ENCODE results near the gene PES1.
"Not testable (repeated sequence)": the region's sequence is repeated elsewhere in the genome, so short reads cannot be mapped to it uniquely, and the experiment has no call there.

The PES1 gene

DNA sequence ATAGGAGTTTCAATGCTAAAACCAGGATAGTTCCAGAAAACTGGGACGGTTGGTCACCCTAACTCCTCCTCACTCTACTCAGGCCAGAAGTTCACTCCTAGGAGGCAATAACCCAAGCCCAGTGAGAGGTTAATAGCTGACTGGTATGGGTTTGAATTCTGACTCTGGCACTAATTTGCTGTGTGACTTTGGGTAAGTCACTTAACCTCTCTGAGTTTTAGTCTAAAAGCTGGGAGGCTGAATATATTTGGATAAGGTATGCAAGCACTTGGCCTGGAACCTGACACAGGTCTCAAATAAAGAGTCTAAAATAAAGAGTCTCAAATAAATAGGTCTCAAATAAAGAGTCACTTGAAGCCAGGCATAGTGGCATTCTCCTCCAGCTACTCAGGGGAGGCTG lies 39.0 kb downstream of the PES1 start:
- Histone ChIP-seq H3K4me1 (ENCODE audit: control insufficient read depth, insufficient read depth, low read length, poor library complexity, severe bottlenecking) (no peaks in the 10 kb centered on the region), H3K27ac (ENCODE audit: low read depth, low read length, severe bottlenecking) (no peak overlapping the region), H3K4me3 (ENCODE audit: extremely low read depth, insufficient read depth, low read length, poor library complexity, severe bottlenecking) (no peak overlapping the region), H3K36me3 (ENCODE audit: control insufficient read depth, insufficient read depth, low read length) (no peaks in the 10 kb centered on the region), H3K9me3 (ENCODE audit: control insufficient read depth, low read length) (no peaks in the 10 kb centered on the region)
- no CpG with 5 or more reads among the region's 1 CpG for WGBS, 2 experiments (ENCODE audit: insufficient coverage in 2 of 2)

DNA sequence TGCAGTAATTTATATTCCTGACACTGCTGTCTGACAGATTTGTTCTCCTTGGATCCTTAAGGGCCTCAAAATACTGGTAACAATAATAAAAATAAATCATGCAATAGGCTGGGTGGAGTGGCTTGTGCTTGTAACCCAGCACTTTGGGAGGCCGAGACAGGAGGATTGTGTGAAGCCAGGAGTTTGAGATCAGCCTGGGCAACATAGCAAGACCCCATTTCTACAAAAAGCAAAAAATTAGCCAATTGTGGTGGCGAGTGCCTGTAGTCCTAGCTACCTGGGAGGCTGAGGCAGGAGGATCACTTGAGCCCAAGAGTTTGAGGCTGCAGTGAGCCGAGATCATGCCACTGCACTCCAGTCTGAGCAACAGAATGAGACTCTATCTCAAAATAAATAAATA lies 39.9 kb downstream of the PES1 start:
- H3K27ac ChIP-seq (ENCODE audit: low read depth, low read length, severe bottlenecking); H3K9me3 ChIP-seq (ENCODE audit: control insufficient read depth, low read length); H3K4me1 ChIP-seq (ENCODE audit: control insufficient read depth, insufficient read depth, low read length, poor library complexity, severe bottlenecking); H3K36me3 ChIP-seq (ENCODE audit: control insufficient read depth, insufficient read depth, low read length); H3K4me3 ChIP-seq (ENCODE audit: extremely low read depth, insufficient read depth, low read length, poor library complexity, severe bottlenecking): not testable (repeated sequence)
- WGBS, 2 experiments (ENCODE audit: insufficient coverage in 2 of 2): 100% methylated on average over 1 of the region's 3 CpGs

DNA sequence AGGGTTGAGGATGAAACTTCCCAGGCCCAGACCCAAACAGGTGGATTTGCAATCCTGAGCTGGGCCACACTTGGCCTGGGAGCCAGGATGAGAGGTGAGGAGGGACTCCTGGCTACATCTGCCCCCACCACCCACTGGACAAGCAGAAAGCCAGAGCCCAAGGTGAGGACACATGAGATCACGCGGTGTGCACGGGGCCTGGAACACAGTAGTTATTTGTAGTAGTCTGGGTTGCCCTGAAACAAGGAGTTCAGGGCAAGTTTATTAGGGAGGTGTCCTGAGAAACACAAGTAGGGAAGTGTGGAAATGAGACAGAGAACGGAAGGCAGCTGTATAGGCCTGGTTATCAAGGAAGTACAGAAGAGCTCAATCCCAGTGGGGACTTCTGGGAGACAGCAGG lies 44.5 kb downstream of the PES1 start:
- no peaks in the 10 kb centered on the region for H3K4me1 ChIP-seq (ENCODE audit: control insufficient read depth, insufficient read depth, low read length, poor library complexity, severe bottlenecking)
- H3K27ac ChIP-seq (ENCODE audit: low read depth, low read length, severe bottlenecking): no peak overlapping the region
- H3K36me3 ChIP-seq (ENCODE audit: control insufficient read depth, insufficient read depth, low read length): no peaks in the 10 kb centered on the region
- H3K9me3 ChIP-seq (ENCODE audit: control insufficient read depth, low read length): no peaks in the 10 kb centered on the region
- WGBS, 2 experiments (ENCODE audit: insufficient coverage in 2 of 2): 82 to 98% methylated on average over 4 of the region's 4 CpGs
- no peak overlapping the region for H3K4me3 ChIP-seq (ENCODE audit: extremely low read depth, insufficient read depth, low read length, poor library complexity, severe bottlenecking)

DNA sequence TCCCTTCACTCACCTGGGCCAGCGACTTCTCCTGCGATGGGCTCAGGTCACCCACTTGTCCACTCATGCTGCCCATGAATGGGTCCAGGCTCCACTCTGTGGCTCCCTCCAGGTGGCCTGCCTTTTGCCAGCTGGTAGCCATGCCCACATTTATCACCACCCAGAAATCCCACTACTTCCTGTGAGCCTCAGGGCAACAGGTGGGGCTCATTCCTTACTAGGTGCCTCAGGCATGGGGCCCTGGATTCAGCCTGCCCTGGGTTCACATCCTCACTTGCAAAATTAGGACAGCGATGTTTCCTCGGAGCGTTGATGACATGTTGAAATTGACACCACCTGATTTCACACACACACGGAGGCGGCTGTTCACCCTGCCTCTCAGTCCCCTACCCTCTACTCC lies 45.1 kb downstream of the PES1 start, which contains the start of gene SEC14L6:
Gene SEC14L6 (minus strand): TSS at position 126 of the 400 bp plus-strand sequence. CDS start 59 bp downstream, at position 67.
- H3K27ac ChIP-seq (ENCODE audit: low read depth, low read length, severe bottlenecking): no peak within 1 kb of the TSS
- 92% methylated on average over 7 of the region's 7 CpGs for WGBS, 2 experiments (ENCODE audit: insufficient coverage in 2 of 2)
- no peaks in the 10 kb centered on the region for H3K9me3 ChIP-seq (ENCODE audit: control insufficient read depth, low read length)

DNA sequence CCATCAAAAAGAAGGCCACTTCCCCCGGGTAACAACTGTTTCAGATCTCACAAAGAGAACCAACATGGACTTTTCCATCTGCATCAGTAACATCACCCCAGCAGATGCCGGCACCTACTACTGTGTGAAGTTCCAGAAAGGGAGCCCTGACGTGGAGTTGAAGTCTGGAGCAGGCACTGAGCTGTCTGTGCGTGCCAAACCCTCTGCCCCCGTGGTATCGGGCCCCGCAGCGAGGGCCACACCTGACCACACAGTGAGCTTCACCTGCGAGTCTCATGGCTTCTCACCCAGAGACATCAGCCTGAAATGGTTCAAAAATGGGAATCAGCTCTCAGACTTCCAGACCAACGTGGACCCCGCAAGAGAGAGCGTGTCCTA lies 48.9 kb downstream of the PES1 start:
- no peak overlapping the region for H3K27ac ChIP-seq (ENCODE audit: low read depth, low read length, severe bottlenecking)

More for the DNA sequence above, 45.1 kb downstream of the PES1 start, which contains the start of gene SEC14L6:
- Histone ChIP-seq H3K4me3 (ENCODE audit: extremely low read depth, insufficient read depth, low read length, poor library complexity, severe bottlenecking) (no peak within 1 kb of the TSS), H3K36me3 (ENCODE audit: control insufficient read depth, insufficient read depth, low read length) (no peaks in the 10 kb centered on the region), H3K4me1 (ENCODE audit: control insufficient read depth, insufficient read depth, low read length, poor library complexity, severe bottlenecking) (no peaks in the 10 kb centered on the region)

DNA sequence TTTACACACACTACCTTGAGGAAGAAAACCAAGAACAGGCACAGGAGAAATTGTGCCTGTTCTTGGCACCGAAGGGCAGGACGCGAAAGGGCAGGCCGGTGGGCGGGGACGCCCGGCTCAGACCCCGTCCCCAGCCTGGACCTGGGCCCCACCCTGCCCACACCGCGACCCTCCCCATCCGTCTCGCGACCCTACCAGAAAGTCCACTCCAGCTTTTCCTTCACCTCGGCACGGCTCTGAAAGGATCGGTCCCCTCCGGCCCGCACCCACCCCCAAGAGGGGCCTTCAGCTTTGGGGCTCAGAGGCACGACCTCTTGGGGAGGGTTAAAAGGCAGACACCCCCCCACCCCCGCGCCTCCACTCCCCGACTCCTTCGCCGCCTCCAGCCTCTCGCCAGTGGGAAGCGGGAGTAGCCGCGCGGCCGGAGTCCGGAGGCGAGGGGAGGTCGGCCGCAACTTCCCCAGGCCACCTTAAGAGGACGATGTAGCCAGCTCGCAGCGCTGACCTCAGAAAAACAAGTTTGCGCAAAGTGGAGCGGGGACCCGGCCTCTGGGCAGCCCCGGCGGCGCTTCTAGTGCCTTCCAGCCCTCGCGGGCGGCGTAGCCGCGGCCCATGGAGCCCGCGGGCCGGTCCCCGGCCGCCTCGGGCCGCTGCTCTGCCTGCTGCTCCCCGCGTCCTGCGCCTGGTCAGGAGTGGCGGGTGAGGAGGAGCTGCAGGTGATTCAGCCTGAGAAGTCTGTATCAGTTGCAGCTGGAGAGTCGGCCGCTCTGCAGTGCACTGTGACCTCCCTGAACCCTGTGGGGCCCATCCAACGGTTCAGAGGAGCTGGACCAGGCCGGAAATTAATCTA lies 49.5 kb downstream of the PES1 start:
- no peaks in the 10 kb centered on the region for H3K36me3 ChIP-seq (ENCODE audit: control insufficient read depth, insufficient read depth, low read length)
- no peak overlapping the region for H3K27ac ChIP-seq (ENCODE audit: low read depth, low read length, severe bottlenecking)
- H3K9me3 ChIP-seq (ENCODE audit: control insufficient read depth, low read length): no peaks in the 10 kb centered on the region
- no peaks in the 10 kb centered on the region for H3K4me1 ChIP-seq (ENCODE audit: control insufficient read depth, insufficient read depth, low read length, poor library complexity, severe bottlenecking)
- WGBS, 2 experiments (ENCODE audit: insufficient coverage in 2 of 2): 3 to 7% methylated on average over 41 to 48 of the region's 64 CpGs
- H3K4me3 ChIP-seq (ENCODE audit: extremely low read depth, insufficient read depth, low read length, poor library complexity, severe bottlenecking): peak overlapping the region; percentile 35

More for the DNA sequence above, 48.9 kb downstream of the PES1 start:
- Histone ChIP-seq H3K4me1 (ENCODE audit: control insufficient read depth, insufficient read depth, low read length, poor library complexity, severe bottlenecking) (no peaks in the 10 kb centered on the region), H3K36me3 (ENCODE audit: control insufficient read depth, insufficient read depth, low read length) (no peaks in the 10 kb centered on the region), H3K9me3 (ENCODE audit: control insufficient read depth, low read length) (no peaks in the 10 kb centered on the region), H3K4me3 (ENCODE audit: extremely low read depth, insufficient read depth, low read length, poor library complexity, severe bottlenecking) (peak overlapping the region; percentile 35)
- WGBS, 2 experiments (ENCODE audit: insufficient coverage in 2 of 2): 88% methylated on average over 10 to 11 of the region's 12 CpGs

DNA sequence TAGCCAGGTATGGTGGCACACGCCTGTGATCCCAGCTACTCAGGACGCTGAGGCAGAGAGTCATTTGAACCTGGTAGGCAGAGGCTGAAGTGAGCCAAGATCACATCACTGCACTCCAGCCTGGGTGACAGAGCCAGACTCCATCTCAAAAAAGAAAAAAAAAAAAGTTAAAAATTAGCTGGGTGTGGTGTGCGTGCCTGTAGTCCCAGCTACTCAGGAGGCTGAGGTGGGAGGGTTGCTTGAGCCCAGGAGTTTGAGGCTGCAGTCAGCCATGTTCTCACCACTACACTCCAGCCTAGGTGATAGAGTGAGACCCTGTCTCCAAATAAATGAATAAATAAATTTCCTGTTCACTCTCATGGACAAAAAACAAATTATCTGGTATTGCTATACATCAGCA lies 50.2 kb downstream of the PES1 start:
- H3K4me3 ChIP-seq (ENCODE audit: extremely low read depth, insufficient read depth, low read length, poor library complexity, severe bottlenecking): peak overlapping the region; percentile 35
- H3K27ac ChIP-seq (ENCODE audit: low read depth, low read length, severe bottlenecking); H3K36me3 ChIP-seq (ENCODE audit: control insufficient read depth, insufficient read depth, low read length); H3K9me3 ChIP-seq (ENCODE audit: control insufficient read depth, low read length); H3K4me1 ChIP-seq (ENCODE audit: control insufficient read depth, insufficient read depth, low read length, poor library complexity, severe bottlenecking): not testable (repeated sequence)
- 92 to 93% methylated on average over 2 to 3 of the region's 3 CpGs for WGBS, 2 experiments (ENCODE audit: insufficient coverage in 2 of 2)

DNA sequence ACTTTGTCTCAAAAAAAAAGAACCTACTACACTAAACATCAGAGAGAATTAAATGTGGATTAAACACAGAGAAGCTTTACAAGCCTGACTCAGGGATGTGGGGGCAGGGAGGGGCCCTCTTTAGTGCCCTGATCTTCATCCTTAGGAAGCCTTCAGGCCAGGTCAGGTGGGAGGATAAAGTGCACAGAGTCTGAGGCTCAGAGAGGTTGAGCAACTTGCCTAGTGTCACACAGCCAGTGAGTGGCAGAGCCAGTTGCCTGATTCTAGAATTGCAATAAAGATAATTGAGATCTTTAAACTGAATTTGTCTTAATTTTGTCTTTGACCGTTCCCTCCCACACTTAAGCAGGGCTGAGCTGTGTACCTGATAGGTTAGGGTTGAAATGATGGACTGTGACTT lies 52.3 kb downstream of the PES1 start:
- no peaks in the 10 kb centered on the region for H3K9me3 ChIP-seq (ENCODE audit: control insufficient read depth, low read length)
- no peak overlapping the region for H3K4me3 ChIP-seq (ENCODE audit: extremely low read depth, insufficient read depth, low read length, poor library complexity, severe bottlenecking)
- H3K36me3 ChIP-seq (ENCODE audit: control insufficient read depth, insufficient read depth, low read length): no peaks in the 10 kb centered on the region
- H3K4me1 ChIP-seq (ENCODE audit: control insufficient read depth, insufficient read depth, low read length, poor library complexity, severe bottlenecking): no peaks in the 10 kb centered on the region
- WGBS, 2 experiments (ENCODE audit: insufficient coverage in 2 of 2): no CpG with 5 or more reads among the region's 1 CpG
- no peak overlapping the region for H3K27ac ChIP-seq (ENCODE audit: low read depth, low read length, severe bottlenecking)

DNA sequence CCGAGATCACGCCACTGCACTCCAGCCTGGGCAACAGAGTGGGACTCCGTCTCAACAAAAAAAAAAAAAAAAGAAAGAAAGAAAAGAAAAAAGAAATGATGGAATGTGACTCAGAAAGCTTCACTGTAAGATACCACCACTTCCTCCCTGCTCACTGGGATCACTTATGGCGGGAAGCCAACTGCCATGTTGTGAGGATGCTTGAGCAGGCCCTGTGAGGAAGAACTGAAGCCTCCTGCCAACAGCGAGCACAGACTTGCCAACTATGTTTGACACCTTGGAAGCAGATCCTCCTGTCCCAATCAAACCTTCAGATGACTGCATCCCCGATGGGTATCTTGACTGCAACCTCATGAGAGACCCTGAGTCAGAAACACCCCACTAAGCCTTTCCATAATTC lies 53.4 kb downstream of the PES1 start:
- 89 to 93% methylated on average over 2 to 3 of the region's 6 CpGs for WGBS, 2 experiments (ENCODE audit: insufficient coverage in 2 of 2)
- Histone ChIP-seq H3K27ac (ENCODE audit: low read depth, low read length, severe bottlenecking) (no peak overlapping the region), H3K4me1 (ENCODE audit: control insufficient read depth, insufficient read depth, low read length, poor library complexity, severe bottlenecking) (no peaks in the 10 kb centered on the region), H3K4me3 (ENCODE audit: extremely low read depth, insufficient read depth, low read length, poor library complexity, severe bottlenecking) (no peak overlapping the region), H3K36me3 (ENCODE audit: control insufficient read depth, insufficient read depth, low read length) (no peaks in the 10 kb centered on the region), H3K9me3 (ENCODE audit: control insufficient read depth, low read length) (no peaks in the 10 kb centered on the region)

DNA sequence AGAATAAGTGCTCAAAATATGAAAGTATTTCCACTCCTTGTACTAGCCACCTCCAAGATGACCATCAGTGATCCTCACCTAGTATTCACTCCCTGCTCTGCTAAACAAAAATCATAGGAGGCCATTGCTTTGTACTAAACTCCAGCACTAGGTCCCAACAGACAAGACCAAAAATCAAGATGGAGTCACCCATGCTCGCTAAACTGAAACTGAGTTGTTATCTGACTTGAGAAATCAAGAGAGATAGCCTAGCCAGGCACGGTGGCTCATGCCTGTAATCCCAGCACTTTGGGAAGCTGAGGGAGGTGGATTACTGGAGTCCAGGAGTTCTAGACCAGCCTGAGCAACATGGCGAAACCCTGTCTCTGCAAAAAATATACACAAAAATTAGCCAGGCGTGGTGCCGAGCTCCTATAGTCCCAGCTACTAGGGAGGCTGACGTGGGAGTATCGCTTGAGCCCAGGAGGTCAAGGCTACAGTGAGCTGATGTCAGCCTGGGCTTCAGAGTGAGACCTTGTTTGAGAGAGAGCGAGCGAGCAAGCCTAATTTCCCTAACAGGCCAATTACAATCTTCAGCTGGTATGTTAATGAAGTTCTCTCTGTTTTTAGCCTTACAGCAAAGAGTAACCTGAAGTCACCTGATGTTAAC lies 54.5 kb downstream of the PES1 start:
- no peaks in the 10 kb centered on the region for H3K4me1 ChIP-seq (ENCODE audit: control insufficient read depth, insufficient read depth, low read length, poor library complexity, severe bottlenecking)
- H3K27ac ChIP-seq (ENCODE audit: low read depth, low read length, severe bottlenecking): no peak overlapping the region
- H3K4me3 ChIP-seq (ENCODE audit: extremely low read depth, insufficient read depth, low read length, poor library complexity, severe bottlenecking): no peak overlapping the region
- no peaks in the 10 kb centered on the region for H3K36me3 ChIP-seq (ENCODE audit: control insufficient read depth, insufficient read depth, low read length)
- H3K9me3 ChIP-seq (ENCODE audit: control insufficient read depth, low read length): no peaks in the 10 kb centered on the region
- WGBS, 2 experiments (ENCODE audit: insufficient coverage in 2 of 2): 72 to 83% methylated on average over 8 to 9 of the region's 9 CpGs

DNA sequence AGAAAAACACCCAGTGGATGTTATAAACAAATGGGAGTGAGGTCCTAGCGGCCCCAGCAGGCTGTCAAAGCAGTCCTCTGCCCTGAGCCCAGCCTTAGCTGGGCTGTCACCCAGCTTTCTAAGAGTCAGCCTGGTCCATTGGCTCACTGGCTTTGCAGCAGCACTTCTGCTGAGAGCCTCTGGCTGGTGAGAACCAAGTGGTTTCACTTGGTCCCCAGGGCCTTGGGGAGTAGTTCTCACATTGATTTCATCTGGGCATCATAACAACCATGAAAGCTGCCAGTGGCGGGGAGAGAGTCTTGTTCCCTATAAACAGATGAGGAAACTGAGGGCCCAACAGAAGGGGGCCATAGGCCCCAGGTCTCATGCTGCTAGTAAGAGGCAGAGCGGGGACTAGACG lies 56.5 kb downstream of the PES1 start:
- Histone ChIP-seq H3K4me3 (ENCODE audit: extremely low read depth, insufficient read depth, low read length, poor library complexity, severe bottlenecking) (no peak overlapping the region), H3K9me3 (ENCODE audit: control insufficient read depth, low read length) (no peaks in the 10 kb centered on the region), H3K4me1 (ENCODE audit: control insufficient read depth, insufficient read depth, low read length, poor library complexity, severe bottlenecking) (no peaks in the 10 kb centered on the region), H3K27ac (ENCODE audit: low read depth, low read length, severe bottlenecking) (no peak overlapping the region), H3K36me3 (ENCODE audit: control insufficient read depth, insufficient read depth, low read length) (no peaks in the 10 kb centered on the region)
- 88 to 97% methylated on average over 3 to 4 of the region's 4 CpGs for WGBS, 2 experiments (ENCODE audit: insufficient coverage in 2 of 2)
